Measurements from ENCODE around the gene PNPLA5. TPM values are rescaled to one million over a fixed set of nuclear protein-coding genes. Genes with fewer than 3 reads are reported as not detected.

The PNPLA5 gene
- total and polyA plus RNA-seq, 2 of the 8 experiments (the other 6 are each of a cell fraction or from before 2014, with no cell fraction given) = 3.9 to 6.8 TPM

DNA sequence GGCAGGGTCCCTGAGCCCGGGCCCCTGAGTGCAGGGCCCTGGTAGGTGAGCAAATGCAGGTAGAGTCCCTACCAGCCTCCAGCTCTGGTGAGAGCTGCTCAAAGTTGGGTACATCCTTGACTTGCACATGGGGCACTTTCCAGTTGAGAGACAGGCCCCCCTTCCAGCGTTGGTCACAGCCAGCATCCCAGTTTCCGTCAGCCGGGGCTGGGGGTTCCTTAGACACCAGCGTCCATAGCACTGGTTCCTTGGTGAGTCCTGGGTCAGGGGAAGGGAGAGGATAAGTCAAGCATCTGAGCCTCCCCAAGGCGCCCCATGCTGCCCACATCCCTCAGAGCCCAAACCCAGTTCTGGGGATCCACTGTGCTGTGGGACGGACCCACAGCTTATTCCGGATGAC, 5.6 kb downstream of the PNPLA5 start (continued):
- TF ChIP-seq CHD2 (IDR thresholded peaks at IDR 0.05; ENCODE audit: low read length) (no peak), EP300 (IDR thresholded peaks at IDR 0.05; ENCODE audit: borderline replicate concordance in 1 of 2, low read depth in 2 of 2, low read length in 2 of 2) (no peak), HDAC6 (IDR thresholded peaks at IDR 0.05; ENCODE audit: low read depth, low read length) (no peak)
- TF ChIP-seq, protein P1, sequence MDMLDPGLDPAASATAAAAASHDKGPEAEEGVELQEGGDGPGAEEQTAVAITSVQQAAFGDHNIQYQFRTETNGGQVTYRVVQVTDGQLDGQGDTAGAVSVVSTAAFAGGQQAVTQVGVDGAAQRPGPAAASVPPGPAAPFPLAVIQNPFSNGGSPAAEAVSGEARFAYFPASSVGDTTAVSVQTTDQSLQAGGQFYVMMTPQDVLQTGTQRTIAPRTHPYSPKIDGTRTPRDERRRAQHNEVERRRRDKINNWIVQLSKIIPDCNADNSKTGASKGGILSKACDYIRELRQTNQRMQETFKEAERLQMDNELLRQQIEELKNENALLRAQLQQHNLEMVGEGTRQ (IDR thresholded peaks at IDR 0.05; ENCODE audit: low read length) = no peak
